SU-DHL-6 (cell line): ENCODE results near the gene HOXB7.

ENCODE experiments used
- H2AFZ ChIP-seq: fragments of 200-600 bp; sonication (generic); 2 replicates; pipeline ENCODE4 v1.6.1; 2014; ENCODE audit warnings: low read depth, mild to moderate bottlenecking, moderate library complexity, mixed read lengths, antibody characterized with exemption, low read length; ENCODE audit not compliant: severe bottlenecking
- H3F3A ChIP-seq: fragments of 200-600 bp; shearing (Covaris generic); 2 replicates; pipeline ENCODE4 v1.6.0; 2016; ENCODE audit warnings: antibody characterized with exemption, mild to moderate bottlenecking; ENCODE audit not compliant: insufficient read depth
- H3K27ac ChIP-seq: fragments of 200-600 bp; sonication (generic); 2 replicates; pipeline ENCODE4 v1.5.1; 2016; ENCODE audit warnings: low read depth, mild to moderate bottlenecking, low read length, moderate library complexity, mixed read lengths
- H3K27me3 ChIP-seq: fragments of 200-600 bp; sonication (generic), shearing (Covaris generic); 2 replicates; pipeline ENCODE4 v1.6.0; 2014; ENCODE audit warnings: mild to moderate bottlenecking, low read length
- H3K36me3 ChIP-seq: fragments of 200-600 bp; sonication (generic); 2 replicates; pipeline ENCODE4 v1.6.1; 2014; ENCODE audit warnings: mild to moderate bottlenecking, low read length, mixed read lengths
- H3K4me2 ChIP-seq: fragments of 300-600, 200-600 bp; shearing (Covaris generic), sonication (generic); 2 replicates; pipeline ENCODE4 v1.6.0; 2014; ENCODE audit warnings: low read length, low read depth, mild to moderate bottlenecking; ENCODE audit not compliant: poor library complexity, severe bottlenecking
- H3K4me3 ChIP-seq: fragments of 200-600 bp; sonication (generic); 2 replicates; pipeline ENCODE4 v1.5.1; 2014; ENCODE audit warnings: antibody characterized with exemption, low read length, mild to moderate bottlenecking, mixed read lengths; ENCODE audit not compliant: insufficient read depth, poor library complexity, severe bottlenecking
- H3K79me2 ChIP-seq: fragments of 200-600 bp; sonication (generic); 2 replicates; pipeline ENCODE4 v1.6.1; 2014; ENCODE audit warnings: mild to moderate bottlenecking, low read length, moderate library complexity; ENCODE audit not compliant: insufficient read depth
- H3K9ac ChIP-seq: fragments of 200-600 bp; sonication (generic); 2 replicates; pipeline ENCODE4 v1.7.0; 2014; ENCODE audit warnings: mild to moderate bottlenecking, low read length
- H3K9me2 ChIP-seq: fragments of 200-600 bp; sonication (generic); replicated peaks from 2 replicates; pipeline ENCODE4 v1.6.1; 2014; ENCODE audit warnings: low read length; ENCODE audit not compliant: insufficient read depth
- H3K9me3 ChIP-seq: fragments of 200-600 bp; sonication (generic); 2 replicates; pipeline ENCODE4 v1.6.1; 2014; ENCODE audit warnings: low read length, mixed read lengths; ENCODE audit not compliant: insufficient read depth
- H4K20me1 ChIP-seq: fragments of 200-600 bp; sonication (generic); 2 replicates; pipeline ENCODE4 v1.6.1; 2014; ENCODE audit warnings: low read depth, mild to moderate bottlenecking, antibody characterized with exemption, low read length, moderate library complexity, mixed read lengths
- CTCF ChIP-seq: fragments of 200-600 bp; sonication (generic); IDR thresholded peaks from one replicate; pipeline ENCODE4 v1.5.1; 2017; ENCODE audit warnings: antibody characterized with exemption, mild to moderate bottlenecking, low read length, moderate library complexity; ENCODE audit not compliant: insufficient read depth, poor library complexity, severe bottlenecking
- EZH2phosphoT487 ChIP-seq: fragments of 200-600 bp; sonication (generic), shearing (Covaris generic); conservative IDR thresholded peaks from 2 replicates; pipeline ENCODE4 v1.6.1; 2018; ENCODE audit warnings: mild to moderate bottlenecking, antibody characterized with exemption, low read length, moderate library complexity, mixed read lengths

The HOXB7 gene

GRCh38 chr17:48603959-48604769, 6.7 kb downstream of the HOXB7 start:
- H3K9ac ChIP-seq: no peak overlapping the region
- H3K27me3 ChIP-seq: no peaks in the 10 kb centered on the region
- no peaks in the 10 kb centered on the region for H3F3A ChIP-seq
- H3K4me3 ChIP-seq: no peak overlapping the region
- H4K20me1 ChIP-seq: no peaks in the 10 kb centered on the region
- no peak overlapping the region for H3K4me2 ChIP-seq
- H3K36me3 ChIP-seq: no peaks in the 10 kb centered on the region
- no peaks in the 10 kb centered on the region for H3K9me2 ChIP-seq
- TF ChIP-seq EZH2phosphoT487: no peak
- no peak for TF ChIP-seq CTCF
- no peaks in the 10 kb centered on the region for H3K9me3 ChIP-seq
- H2AFZ ChIP-seq: no peak overlapping the region
- H3K79me2 ChIP-seq: no peaks in the 10 kb centered on the region
- no peak overlapping the region for H3K27ac ChIP-seq

DNA sequence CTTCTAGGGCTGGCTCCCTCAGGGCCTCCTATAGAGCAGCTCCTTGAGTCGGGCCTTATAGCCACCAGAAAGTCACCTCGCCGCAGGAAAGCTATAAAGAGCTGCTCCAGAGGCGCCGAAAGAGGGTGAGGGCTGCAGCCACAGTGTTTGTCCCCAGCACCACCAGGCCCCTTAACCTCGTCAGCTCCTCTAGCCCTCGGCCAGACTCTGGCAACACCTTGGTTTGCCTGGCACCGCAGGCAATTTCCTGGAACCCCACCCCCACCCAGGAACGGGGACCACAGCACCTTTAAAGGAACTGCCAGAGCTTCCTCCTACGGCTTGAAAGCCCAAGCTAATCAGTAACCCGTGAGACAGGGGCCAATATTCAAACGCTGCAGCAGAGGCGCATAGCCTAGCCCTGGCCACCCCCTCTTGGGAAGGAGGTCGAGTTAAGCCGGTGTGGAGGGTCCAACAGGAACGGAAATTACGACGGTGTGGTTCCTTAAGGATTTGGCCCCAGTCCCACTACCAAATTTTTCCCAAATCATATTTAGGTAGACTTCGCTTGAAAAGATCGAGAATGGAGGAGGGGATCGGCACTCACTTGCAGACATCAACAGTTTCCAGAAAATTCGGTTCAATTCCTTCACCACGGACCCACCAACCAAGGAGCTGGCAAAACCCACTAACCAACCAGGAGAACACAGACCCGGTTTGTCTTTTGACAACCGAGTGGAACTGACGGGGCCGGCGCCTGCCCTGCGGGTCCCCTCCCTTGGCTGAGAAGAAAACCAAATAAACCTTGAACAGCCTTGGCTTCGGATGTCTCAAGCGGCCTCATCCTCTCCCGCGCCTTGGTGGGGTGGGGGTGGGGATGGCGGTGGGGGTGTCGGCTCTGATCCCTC, 9.0 kb downstream of the HOXB7 start:
- no peak overlapping the region for H3K4me2 ChIP-seq
- no peaks in the 10 kb centered on the region for H3K36me3 ChIP-seq
- H3K27ac ChIP-seq: no peak overlapping the region
- no peaks in the 10 kb centered on the region for H4K20me1 ChIP-seq
- H3F3A ChIP-seq: no peaks in the 10 kb centered on the region
- TF ChIP-seq EZH2phosphoT487: no peak
- TF ChIP-seq CTCF: no peak
- no peaks in the 10 kb centered on the region for H3K79me2 ChIP-seq
- H3K4me3 ChIP-seq: no peak overlapping the region
- no peaks in the 10 kb centered on the region for H3K9me2 ChIP-seq
- H3K9ac ChIP-seq: no peak overlapping the region
- H3K9me3 ChIP-seq: no peaks in the 10 kb centered on the region
- H2AFZ ChIP-seq: no peak overlapping the region
- H3K27me3 ChIP-seq: no peaks in the 10 kb centered on the region

GRCh38 chr17:48601207-48601538, 9.6 kb downstream of the HOXB7 start:
- H3K4me3 ChIP-seq: no peak overlapping the region
- no peak overlapping the region for H3K4me2 ChIP-seq
- H3K27ac ChIP-seq: no peak overlapping the region
- H3K9me2 ChIP-seq: no peaks in the 10 kb centered on the region
- no peaks in the 10 kb centered on the region for H3K9me3 ChIP-seq
- H2AFZ ChIP-seq: no peak overlapping the region
- H3K36me3 ChIP-seq: no peaks in the 10 kb centered on the region
- H3F3A ChIP-seq: no peaks in the 10 kb centered on the region
- no peaks in the 10 kb centered on the region for H4K20me1 ChIP-seq
- H3K9ac ChIP-seq: no peak overlapping the region
- no peaks in the 10 kb centered on the region for H3K79me2 ChIP-seq
- H3K27me3 ChIP-seq: no peaks in the 10 kb centered on the region
- no peak for TF ChIP-seq CTCF
- no peak for TF ChIP-seq EZH2phosphoT487
